ENCODE measurements around the gene STAB2.

DNA sequence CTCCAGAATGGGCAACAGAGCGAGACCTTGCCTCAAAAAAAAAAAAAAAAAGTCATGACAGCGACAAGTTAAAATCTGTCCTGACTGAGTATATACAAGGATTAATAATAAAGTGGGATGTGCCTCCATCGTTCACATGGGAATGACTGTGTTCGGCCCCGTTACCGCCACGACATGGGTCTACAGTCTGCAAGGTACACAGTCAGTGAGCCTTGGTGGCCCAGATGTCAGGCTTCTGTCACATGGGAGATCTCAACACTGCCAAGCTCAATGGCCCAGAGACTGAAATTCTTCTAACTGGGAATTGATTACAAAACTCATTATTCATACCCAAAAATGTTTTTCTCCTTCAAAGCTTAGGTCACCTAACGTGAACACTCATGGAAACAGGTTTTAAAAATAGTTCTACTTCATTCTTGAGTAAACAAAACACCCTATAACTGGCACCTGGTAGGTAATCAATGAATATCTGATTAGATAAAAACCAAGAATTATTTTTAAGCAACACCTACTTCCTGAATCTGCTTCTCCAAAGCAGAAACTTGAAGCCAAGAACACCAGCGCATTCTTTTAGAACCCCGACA lies 188.0 kb downstream of the STAB2 start:
- TF ChIP-seq, protein P1, sequence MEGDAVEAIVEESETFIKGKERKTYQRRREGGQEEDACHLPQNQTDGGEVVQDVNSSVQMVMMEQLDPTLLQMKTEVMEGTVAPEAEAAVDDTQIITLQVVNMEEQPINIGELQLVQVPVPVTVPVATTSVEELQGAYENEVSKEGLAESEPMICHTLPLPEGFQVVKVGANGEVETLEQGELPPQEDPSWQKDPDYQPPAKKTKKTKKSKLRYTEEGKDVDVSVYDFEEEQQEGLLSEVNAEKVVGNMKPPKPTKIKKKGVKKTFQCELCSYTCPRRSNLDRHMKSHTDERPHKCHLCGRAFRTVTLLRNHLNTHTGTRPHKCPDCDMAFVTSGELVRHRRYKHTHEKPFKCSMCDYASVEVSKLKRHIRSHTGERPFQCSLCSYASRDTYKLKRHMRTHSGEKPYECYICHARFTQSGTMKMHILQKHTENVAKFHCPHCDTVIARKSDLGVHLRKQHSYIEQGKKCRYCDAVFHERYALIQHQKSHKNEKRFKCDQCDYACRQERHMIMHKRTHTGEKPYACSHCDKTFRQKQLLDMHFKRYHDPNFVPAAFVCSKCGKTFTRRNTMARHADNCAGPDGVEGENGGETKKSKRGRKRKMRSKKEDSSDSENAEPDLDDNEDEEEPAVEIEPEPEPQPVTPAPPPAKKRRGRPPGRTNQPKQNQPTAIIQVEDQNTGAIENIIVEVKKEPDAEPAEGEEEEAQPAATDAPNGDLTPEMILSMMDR (IDR thresholded peaks at IDR 0.05; ENCODE audit: low read depth, low read length, missing input control) = no peak
- TF ChIP-seq JUND (IDR thresholded peaks at IDR 0.05) = no peak
- TF ChIP-seq, protein P2, sequence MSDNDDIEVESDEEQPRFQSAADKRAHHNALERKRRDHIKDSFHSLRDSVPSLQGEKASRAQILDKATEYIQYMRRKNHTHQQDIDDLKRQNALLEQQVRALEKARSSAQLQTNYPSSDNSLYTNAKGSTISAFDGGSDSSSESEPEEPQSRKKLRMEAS (IDR thresholded peaks at IDR 0.05) = no peak
- TF ChIP-seq TAF1 (conservative IDR thresholded peaks at IDR 0.05) = no peak
- TF ChIP-seq YY1 (IDR thresholded peaks at IDR 0.05) = no peak
- TF ChIP-seq RAD21 (IDR thresholded peaks at IDR 0.05) = no peak
- TF ChIP-seq FOXA2 (IDR thresholded peaks at IDR 0.05) = no peak
- no peak for TF ChIP-seq GABPA (IDR thresholded peaks at IDR 0.05 in 1 of 2, conservative IDR thresholded peaks at IDR 0.05 in 1 of 2)
- TF ChIP-seq RXRA (IDR thresholded peaks at IDR 0.05) = no peak
- TF ChIP-seq, protein P3, sequence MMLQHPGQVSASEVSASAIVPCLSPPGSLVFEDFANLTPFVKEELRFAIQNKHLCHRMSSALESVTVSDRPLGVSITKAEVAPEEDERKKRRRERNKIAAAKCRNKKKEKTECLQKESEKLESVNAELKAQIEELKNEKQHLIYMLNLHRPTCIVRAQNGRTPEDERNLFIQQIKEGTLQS (IDR thresholded peaks at IDR 0.05) = no peak
- TF ChIP-seq, protein P4, sequence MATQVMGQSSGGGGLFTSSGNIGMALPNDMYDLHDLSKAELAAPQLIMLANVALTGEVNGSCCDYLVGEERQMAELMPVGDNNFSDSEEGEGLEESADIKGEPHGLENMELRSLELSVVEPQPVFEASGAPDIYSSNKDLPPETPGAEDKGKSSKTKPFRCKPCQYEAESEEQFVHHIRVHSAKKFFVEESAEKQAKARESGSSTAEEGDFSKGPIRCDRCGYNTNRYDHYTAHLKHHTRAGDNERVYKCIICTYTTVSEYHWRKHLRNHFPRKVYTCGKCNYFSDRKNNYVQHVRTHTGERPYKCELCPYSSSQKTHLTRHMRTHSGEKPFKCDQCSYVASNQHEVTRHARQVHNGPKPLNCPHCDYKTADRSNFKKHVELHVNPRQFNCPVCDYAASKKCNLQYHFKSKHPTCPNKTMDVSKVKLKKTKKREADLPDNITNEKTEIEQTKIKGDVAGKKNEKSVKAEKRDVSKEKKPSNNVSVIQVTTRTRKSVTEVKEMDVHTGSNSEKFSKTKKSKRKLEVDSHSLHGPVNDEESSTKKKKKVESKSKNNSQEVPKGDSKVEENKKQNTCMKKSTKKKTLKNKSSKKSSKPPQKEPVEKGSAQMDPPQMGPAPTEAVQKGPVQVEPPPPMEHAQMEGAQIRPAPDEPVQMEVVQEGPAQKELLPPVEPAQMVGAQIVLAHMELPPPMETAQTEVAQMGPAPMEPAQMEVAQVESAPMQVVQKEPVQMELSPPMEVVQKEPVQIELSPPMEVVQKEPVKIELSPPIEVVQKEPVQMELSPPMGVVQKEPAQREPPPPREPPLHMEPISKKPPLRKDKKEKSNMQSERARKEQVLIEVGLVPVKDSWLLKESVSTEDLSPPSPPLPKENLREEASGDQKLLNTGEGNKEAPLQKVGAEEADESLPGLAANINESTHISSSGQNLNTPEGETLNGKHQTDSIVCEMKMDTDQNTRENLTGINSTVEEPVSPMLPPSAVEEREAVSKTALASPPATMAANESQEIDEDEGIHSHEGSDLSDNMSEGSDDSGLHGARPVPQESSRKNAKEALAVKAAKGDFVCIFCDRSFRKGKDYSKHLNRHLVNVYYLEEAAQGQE (IDR thresholded peaks at IDR 0.05) = no peak

Data from liver (tissue), 3 donors.